CD4-positive, alpha-beta T cell treated with Interleukin-21 for 1 hour (primary cell): ENCODE data around the gene GGCX.
"Not testable (repeated sequence)": the region's sequence is repeated elsewhere in the genome, so short reads cannot be mapped to it uniquely, and the experiment has no call there.

Experiments used
- DNase-seq: peaks from one replicate; pipeline ENCODE4 v3.0.0-alpha.2; 2020

The GGCX gene

GRCh38 chr2:85561280-85562212 lies at the start of gene GGCX:
Gene GGCX, minus strand, starts transcription at chr2:85561493. Its CDS starts 65 bp downstream, at chr2:85561428.
- DNase-seq: peak; percentile 95

GRCh38 chr2:85607268-85608215 lies 46.2 kb upstream of the GGCX start:
- no peak for DNase-seq

- no peak for DNase-seq
Observed at GRCh38 chr2:85606116-85606455, 44.8 kb upstream of the GGCX start.

GRCh38 chr2:85605406-85606115 lies 44.3 kb upstream of the GGCX start:
- no peak for DNase-seq

GRCh38 chr2:85604568-85605339 lies 43.5 kb upstream of the GGCX start:
- DNase-seq: no peak

- DNase-seq: not testable (repeated sequence)
Observed at GRCh38 chr2:85604133-85604444, 42.8 kb upstream of the GGCX start.

- DNase-seq: peak; percentile 89
Observed at GRCh38 chr2:85602476-85603234, 41.4 kb upstream of the GGCX start, which contains the start of gene TMEM150A. Gene TMEM150A, minus strand, starts transcription at chr2:85602698. Its CDS starts 750 bp downstream, at chr2:85601948.

- no peak for DNase-seq
Observed at GRCh38 chr2:85601771-85602475, 40.6 kb upstream of the GGCX start.

GRCh38 chr2:85600951-85601770 lies 39.9 kb upstream of the GGCX start:
- no peak for DNase-seq

GRCh38 chr2:85600235-85600575 lies 38.9 kb upstream of the GGCX start:
- DNase-seq: no peak

GRCh38 chr2:85599468-85600234 lies 38.4 kb upstream of the GGCX start:
- DNase-seq: no peak

GRCh38 chr2:85598594-85599340 lies 37.5 kb upstream of the GGCX start:
- no peak for DNase-seq

GRCh38 chr2:85597241-85597640 lies 35.9 kb upstream of the GGCX start:
- no peak for DNase-seq

- no peak for DNase-seq
Observed at GRCh38 chr2:85596486-85597143, 35.3 kb upstream of the GGCX start.

- DNase-seq: no peak
Observed at GRCh38 chr2:85596026-85596333, 34.7 kb upstream of the GGCX start.

GRCh38 chr2:85595301-85596025 lies 34.2 kb upstream of the GGCX start, which contains the start of gene RNF181:
Gene RNF181, plus strand, starts transcription at chr2:85595745. Its CDS starts 19 bp downstream, at chr2:85595764.
- peak; percentile 96 for DNase-seq

- DNase-seq: no peak
Observed at GRCh38 chr2:85594715-85595300, 33.5 kb upstream of the GGCX start.
